Ovary (tissue), 9 donors: Measurements from ENCODE around the gene GPR17. TPM values are rescaled to one million over a fixed set of nuclear protein-coding genes. Genes with fewer than 3 reads are reported as not detected.

Experiments
- DNase-seq, 5 donors: peaks; one replicate each; pipeline ENCODE4 v3.0.0-alpha.2; 2019 to 2020
- H3K27ac ChIP-seq, 2 donors: fragments of 200-600 bp; one replicate each; pipeline versions ENCODE4 v1.5.1 to v1.8.0; 2019 to 2022
- H3K27me3 ChIP-seq: fragments of 200-600 bp; one replicate; pipeline ENCODE4 v1.8.0; 2022
- H3K36me3 ChIP-seq: fragments of 200-600 bp; sonication (generic); one replicate; pipeline ENCODE4 v1.5.1; 2019
- H3K4me1 ChIP-seq: one replicate; pipeline ENCODE4 v1.8.1; 2013; ENCODE audit warnings: mild to moderate bottlenecking, moderate library complexity; ENCODE audit not compliant: insufficient read depth
- H3K4me3 ChIP-seq: fragments of 200-600 bp; sonication (generic); one replicate; pipeline ENCODE4 v1.5.1; 2017
- H3K9me3 ChIP-seq, 2 donors: fragments of 200-600 bp in 1 of 2; sonication (generic) in 1 of 2; one replicate each; pipeline versions ENCODE4 v1.5.1 to v1.8.1; 2013 to 2019; ENCODE audit warnings: mild to moderate bottlenecking in 1 of 2, moderate library complexity in 1 of 2
- EP300 ChIP-seq: sonication (generic); formaldehyde crosslinking; IDR thresholded peaks from one replicate; pipeline ENCODE4 v1.6.1; 2017; ENCODE audit warnings: antibody characterized with exemption
- POLR2A ChIP-seq: fragments of 450-650 bp; IDR thresholded peaks from one replicate; pipeline ENCODE4 v1.6.1; 2017; ENCODE audit warnings: antibody characterized with exemption, mild to moderate bottlenecking, moderate library complexity
- WGBS, 3 donors: extraction: QIAGEN DNeasy Blood & Tissue Kit in 1 of 3; methylation state at CpG; one replicate each; pipeline versions ENCODE4 v1.1.5 to v1.1.7; 2013 to 2017; 5-methylcytosine and 5-hydroxymethylcytosine counted together
- intact Hi-C, 4 donors: fragments of 100-400 bp; cut with DNase I; formaldehyde crosslinking; loops; one replicate each; pipeline versions ENCODE4 v1.11.0 to v1.15.1; 2022 to 2023
- polyA plus RNA-seq, 2 donors: library from polyadenylated mRNA; stranded (reverse); fragments of 200-250 nt in 1 of 2; fragments of 350-450 nt in 1 of 2; fragmentation: Illumina TruSeq in 1 of 2; extraction: RNeasy Lipid Tissue Mini Kit (QIAGEN cat#74804) in 1 of 2; gene quantifications; one replicate each; pipeline ENCODE4 v1.2.3, GENCODE V29; 2013 to 2014
- total RNA-seq, 7 donors: library from RNA; depleted of rRNA in 2 of 7; stranded (reverse); fragments of >200 nt in 2 of 7; fragmentation: NEBNext Ultra II Directional in 3 of 7; extraction: Animal tissue kit (Norgen Biotek cat#: 25700) in 3 of 7; gene quantifications; one replicate each; pipeline versions ENCODE4 v1.1.0 to v1.2.4, GENCODE V29; 2016 to 2023
- TF ChIP-seq, protein P1 (sequence below), 3 donors: fragments of 450-650 bp in 2 of 3; fragments of 200-600 bp in 1 of 3; IDR thresholded peaks; one replicate each; pipeline versions ENCODE4 v1.5.1 to v1.8.0; 2016 to 2022; ENCODE audit warnings: antibody characterized with exemption in 3 of 3, mild to moderate bottlenecking in 1 of 3
- donor health status: DM: no; HTN: no; CAD: no; lungs with moderate emphysema.
- donor health status: DM: no; HTN: no; CAD: no.
- donor health status: Bipolar disorder and iron deficiency.
- donor health status: DM: yes; HTN: yes; CAD: no.
- donor health status: DM: no; HTN: no; CAD: no.
- donor health status: DM: yes; HTN: yes; CAD: no.

Gene GPR17
- total and polyA plus RNA-seq, 9 donors, result 0.18 TPM; not detected in 8

GRCh38 chr2:127621981-127622431, 23.9 kb upstream of the GPR17 start:
- intact Hi-C loops, result no loop called here
- no peak for TF ChIP-seq EP300
- TF ChIP-seq, protein P1, sequence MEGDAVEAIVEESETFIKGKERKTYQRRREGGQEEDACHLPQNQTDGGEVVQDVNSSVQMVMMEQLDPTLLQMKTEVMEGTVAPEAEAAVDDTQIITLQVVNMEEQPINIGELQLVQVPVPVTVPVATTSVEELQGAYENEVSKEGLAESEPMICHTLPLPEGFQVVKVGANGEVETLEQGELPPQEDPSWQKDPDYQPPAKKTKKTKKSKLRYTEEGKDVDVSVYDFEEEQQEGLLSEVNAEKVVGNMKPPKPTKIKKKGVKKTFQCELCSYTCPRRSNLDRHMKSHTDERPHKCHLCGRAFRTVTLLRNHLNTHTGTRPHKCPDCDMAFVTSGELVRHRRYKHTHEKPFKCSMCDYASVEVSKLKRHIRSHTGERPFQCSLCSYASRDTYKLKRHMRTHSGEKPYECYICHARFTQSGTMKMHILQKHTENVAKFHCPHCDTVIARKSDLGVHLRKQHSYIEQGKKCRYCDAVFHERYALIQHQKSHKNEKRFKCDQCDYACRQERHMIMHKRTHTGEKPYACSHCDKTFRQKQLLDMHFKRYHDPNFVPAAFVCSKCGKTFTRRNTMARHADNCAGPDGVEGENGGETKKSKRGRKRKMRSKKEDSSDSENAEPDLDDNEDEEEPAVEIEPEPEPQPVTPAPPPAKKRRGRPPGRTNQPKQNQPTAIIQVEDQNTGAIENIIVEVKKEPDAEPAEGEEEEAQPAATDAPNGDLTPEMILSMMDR (IDR thresholded peaks at IDR 0.05), result no peak
- no peak for TF ChIP-seq POLR2A
- WGBS, 3 donors, result 93 to 95% (median 95%) methylated on average over 14 to 15 of the region's 15 CpGs
- no peak overlapping the region for H3K4me3 ChIP-seq
- no peaks in the 10 kb centered on the region for H3K9me3 ChIP-seq
- no peaks in the 10 kb centered on the region for H3K36me3 ChIP-seq
- no peak overlapping the region for H3K27ac ChIP-seq
- DNase-seq, result peak in 2 of 5 donors; percentile 6 to 19
- H3K4me1 ChIP-seq, result no peaks in the 10 kb centered on the region
- H3K27me3 ChIP-seq, result no peaks in the 10 kb centered on the region

DNA sequence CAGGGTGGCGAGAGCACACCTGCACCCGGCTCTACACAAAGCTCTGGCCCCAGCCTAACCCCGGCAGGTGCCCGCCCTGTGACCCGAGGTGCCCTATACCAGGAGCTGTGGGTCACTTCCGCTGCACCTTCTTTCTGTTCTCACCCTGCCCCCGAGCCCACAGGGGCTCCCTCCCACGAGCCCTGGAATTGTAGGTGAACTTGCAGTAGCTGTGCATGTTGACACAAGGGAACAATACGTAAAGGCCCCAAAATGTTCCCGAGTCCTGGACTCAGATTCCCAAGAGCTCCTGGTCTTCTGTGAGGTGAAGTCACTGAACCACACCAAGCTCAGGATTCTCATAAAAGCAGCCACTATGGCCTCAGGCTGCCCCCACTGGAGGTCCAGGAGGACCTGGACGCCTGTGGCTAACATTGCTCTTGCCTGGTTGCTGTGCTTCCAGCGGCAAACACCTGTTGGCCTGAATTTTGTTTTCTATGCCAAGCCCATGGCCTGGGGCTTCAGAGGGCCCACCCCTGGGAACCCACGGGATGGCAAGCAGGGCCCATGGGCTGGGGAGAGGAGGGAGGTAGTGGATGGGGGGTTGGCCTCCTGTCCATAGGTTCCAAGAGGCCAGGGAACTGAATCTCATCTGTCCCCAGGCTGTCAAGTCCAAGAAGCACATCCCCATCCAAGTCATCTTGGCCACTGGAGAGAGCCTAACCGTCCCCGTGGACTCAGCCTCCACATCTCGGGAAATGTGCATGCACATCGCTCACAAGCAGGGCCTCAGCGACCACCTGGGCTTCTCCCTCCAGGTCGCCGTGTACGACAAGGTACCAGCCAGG, 23.2 kb upstream of the GPR17 start:
- Histone ChIP-seq H3K27me3 (no peaks in the 10 kb centered on the region), H3K9me3 (no peaks in the 10 kb centered on the region), H3K4me1 (no peaks in the 10 kb centered on the region), H3K4me3 (no peak overlapping the region), H3K36me3 (no peaks in the 10 kb centered on the region), H3K27ac (no peak overlapping the region)
- WGBS, 3 donors, result 90 to 93% (median 90%) methylated on average over 21 of the region's 21 CpGs
- TF ChIP-seq EP300 (no peak), POLR2A (no peak)
- TF ChIP-seq, protein P1 (IDR thresholded peaks at IDR 0.05), result no peak
- intact Hi-C loops, result no loop called here
- peak in 2 of 5 donors; percentile 10 to 24 for DNase-seq

DNA sequence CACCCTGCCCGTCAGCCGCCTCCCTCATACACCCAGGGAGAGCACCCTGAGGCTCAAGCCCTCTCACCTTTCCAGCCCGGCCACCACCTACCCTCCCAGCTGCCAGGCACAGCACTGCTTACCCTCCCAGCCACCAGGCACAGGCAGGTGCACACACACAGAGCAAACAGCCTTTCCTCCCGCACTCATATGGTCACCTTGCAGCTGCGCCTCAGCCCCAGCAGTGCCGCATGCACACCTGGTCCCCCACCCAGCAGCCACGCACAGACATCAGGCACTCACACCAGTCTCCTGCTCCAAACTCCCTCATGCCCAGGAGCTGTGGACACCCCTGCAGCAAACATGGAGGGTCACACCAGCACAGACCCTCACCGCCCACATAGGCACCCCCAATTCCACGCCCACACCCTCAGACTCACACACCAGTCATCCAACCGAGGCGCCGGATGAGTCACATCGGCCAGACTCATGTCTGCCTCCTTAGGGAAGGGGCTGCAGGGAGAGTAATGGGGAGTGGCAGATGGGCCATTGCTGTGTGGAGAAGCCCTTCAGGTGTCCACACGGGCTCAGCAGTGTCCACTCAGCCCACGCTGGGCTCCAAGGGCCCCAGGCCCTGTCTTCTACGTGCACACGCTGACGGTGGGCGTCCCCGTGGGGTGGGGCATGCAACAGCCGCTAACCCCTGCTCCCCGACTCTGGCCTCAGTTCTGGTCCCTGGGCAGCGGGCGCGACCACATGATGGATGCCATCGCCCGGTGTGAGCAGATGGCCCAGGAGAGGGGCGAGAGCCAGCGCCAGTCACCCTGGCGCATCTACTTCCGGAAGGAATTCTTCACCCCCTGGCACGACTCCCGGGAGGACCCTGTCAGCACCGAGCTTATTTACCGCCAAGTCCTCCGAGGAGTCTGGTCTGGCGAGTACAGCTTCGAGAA, 22.3 kb upstream of the GPR17 start:
- no peaks in the 10 kb centered on the region for H3K4me1 ChIP-seq
- no peak overlapping the region for H3K4me3 ChIP-seq
- H3K36me3 ChIP-seq, result no peaks in the 10 kb centered on the region
- TF ChIP-seq POLR2A (no peak), EP300 (no peak)
- TF ChIP-seq, protein P1 (IDR thresholded peaks at IDR 0.05), result no peak
- H3K27ac ChIP-seq, result no peak overlapping the region
- WGBS, 3 donors, result 89 to 90% (median 89%) methylated on average over 31 to 38 of the region's 38 CpGs
- DNase-seq, result peak in 2 of 5 donors; percentile 9 to 23
- no peaks in the 10 kb centered on the region for H3K9me3 ChIP-seq
- H3K27me3 ChIP-seq, result no peaks in the 10 kb centered on the region
- intact Hi-C loops, result no loop called here

- intact Hi-C loops, result no loop called here
- H3K9me3 ChIP-seq, result no peaks in the 10 kb centered on the region
- no peak overlapping the region for H3K4me3 ChIP-seq
- 80 to 97% (median 90%) methylated on average over 5 of the region's 5 CpGs for WGBS, 3 donors
- no peaks in the 10 kb centered on the region for H3K36me3 ChIP-seq
- H3K4me1 ChIP-seq, result no peaks in the 10 kb centered on the region
- peak in 1 of 5 donors; percentile 6 for DNase-seq
- no peaks in the 10 kb centered on the region for H3K27me3 ChIP-seq
- no peak overlapping the region for H3K27ac ChIP-seq
- no peak for TF ChIP-seq POLR2A
- TF ChIP-seq, protein P1 (IDR thresholded peaks at IDR 0.05), result no peak
- no peak for TF ChIP-seq EP300
Measured at GRCh38 chr2:127624320-127624755, 21.6 kb upstream of the GPR17 start.
